GM19023 (cell line): ENCODE measurements around the gene MED13.
"Not testable (repeated sequence)": the region's sequence is repeated elsewhere in the genome, so short reads cannot be mapped to it uniquely, and the experiment has no call there.

Experiments
- ATAC-seq: cut with Tn5 transposase; IDR thresholded peaks from one replicate; pipeline ENCODE4 v1.9.1; 2021; ENCODE audit warnings: mild to moderate bottlenecking, moderate library complexity; ENCODE audit not compliant: unreplicated experiment

Gene MED13

GRCh38 chr17:61927208-61928100, 137.6 kb downstream of the MED13 start, which contains the start of gene INTS2:
INTS2 (minus strand) TSS chr17:61927982; CDS start chr17:61926644, 1,338 bp downstream.
- ATAC-seq: peak; percentile 72

DNA sequence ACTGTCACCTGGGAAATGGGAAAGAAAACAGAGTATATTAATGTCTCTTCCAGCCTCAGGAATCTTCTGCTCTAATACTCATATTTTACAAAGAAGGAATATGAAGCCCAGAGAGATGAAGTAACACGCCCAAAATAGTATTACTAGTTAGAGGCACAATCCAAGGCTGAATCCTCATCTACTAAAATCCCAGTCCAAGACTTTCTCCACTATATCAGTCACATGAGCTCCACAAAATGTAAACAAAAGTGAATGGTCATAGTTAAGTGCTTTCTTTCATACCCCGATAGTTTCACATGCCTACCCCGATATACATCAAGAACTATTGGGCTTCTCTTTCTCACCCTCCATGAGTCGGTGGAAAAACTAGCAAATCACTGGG, 138.3 kb downstream of the MED13 start:
- no peak for ATAC-seq

- not testable (repeated sequence) for ATAC-seq
These were observed 149.9 kb downstream of the MED13 start for GRCh38 chr17:61915162-61915561.

DNA sequence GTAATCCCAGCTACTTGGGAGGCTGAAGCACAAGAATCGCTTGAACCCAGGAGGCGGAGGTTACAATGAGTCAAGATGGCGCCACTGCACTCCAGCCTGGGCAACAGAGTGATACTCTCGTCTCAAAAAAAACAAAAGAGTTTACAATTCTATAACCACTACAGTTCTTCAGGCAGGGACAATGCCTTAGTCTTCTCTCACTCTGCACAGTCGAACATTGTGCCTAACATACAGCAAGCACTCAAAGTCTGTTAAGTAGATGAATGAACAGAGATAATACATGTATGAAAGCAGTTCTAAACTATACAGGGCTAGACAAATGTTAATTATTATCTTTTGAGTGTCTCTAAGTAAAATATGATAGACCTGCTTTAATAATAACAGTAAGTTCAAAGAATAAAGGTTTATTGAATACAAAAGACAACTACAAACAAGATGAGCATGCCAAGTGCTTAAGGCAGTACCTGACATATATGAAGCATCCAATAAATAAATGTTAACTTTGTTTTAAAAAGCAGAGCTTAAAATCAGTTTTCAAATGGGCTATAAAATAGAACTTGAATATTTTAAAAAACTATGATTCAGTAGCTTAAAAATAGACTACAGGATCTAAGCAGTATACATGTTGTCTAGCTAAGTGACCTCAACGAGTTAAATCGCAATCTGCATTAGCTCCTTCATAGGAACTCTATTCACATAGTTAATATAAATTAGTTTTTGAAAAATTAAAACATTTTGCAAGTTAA, 156.6 kb downstream of the MED13 start:
- ATAC-seq: no peak

DNA sequence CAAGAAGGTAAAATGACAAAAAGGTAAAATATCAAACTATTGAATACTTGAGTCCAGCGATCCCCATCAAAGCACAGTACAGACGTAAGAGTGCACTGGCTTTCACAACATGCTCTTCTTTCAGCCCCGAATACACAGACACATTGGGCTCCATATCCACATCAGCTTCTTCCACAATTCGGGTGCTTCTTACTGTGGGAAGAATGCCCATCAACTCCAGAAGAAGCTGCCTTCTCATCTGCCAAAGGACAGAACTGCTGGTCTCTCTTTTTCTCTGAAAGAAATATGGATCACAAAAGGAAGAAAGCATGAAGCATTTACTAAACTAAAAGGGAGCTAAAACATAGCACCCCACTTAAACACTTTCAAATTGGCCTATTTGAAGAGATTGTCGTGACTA, 157.7 kb downstream of the MED13 start:
- ATAC-seq: no peak

GRCh38 chr17:61904094-61904710, 160.9 kb downstream of the MED13 start:
- ATAC-seq: peak; percentile 89

GRCh38 chr17:61903251-61903650, 161.8 kb downstream of the MED13 start:
- no peak for ATAC-seq

GRCh38 chr17:61897548-61898180, 167.4 kb downstream of the MED13 start:
- ATAC-seq: no peak

DNA sequence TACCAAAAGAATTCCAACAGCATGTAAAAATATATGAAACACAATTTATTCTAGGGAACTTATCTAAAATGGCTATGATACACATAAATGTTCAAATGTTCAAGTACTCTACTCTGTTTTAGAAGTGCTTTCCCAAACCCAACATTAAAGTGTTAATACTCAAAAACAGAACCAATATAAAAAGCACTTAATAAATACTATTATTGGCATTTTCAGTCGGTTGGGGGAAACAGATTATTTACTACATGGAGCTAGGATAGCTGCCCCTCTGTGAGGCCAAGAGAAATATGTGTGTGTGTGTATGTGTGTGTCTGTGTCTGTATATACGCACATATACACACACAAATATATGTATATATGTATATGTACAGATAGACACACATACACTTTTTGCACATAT, 169.7 kb downstream of the MED13 start:
- no peak for ATAC-seq

GRCh38 chr17:61894310-61894709, 170.8 kb downstream of the MED13 start:
- not testable (repeated sequence) for ATAC-seq
